HepG2 (cell line): ENCODE results near the gene CHKB. TPM values are rescaled to one million over a fixed set of nuclear protein-coding genes. Genes with fewer than 3 reads are reported as not detected.

Source experiments
- FOXO1 ChIP-seq: sonication (generic); formaldehyde crosslinking; IDR thresholded peaks from 2 replicates; pipeline ENCODE4 v1.4.0; 2020; ENCODE audit warnings: missing genetic modification reagents
- GABPB1 ChIP-seq: IDR thresholded peaks from 2 replicates; pipeline ENCODE4 v1.6.1; 2016; ENCODE audit warnings: mild to moderate bottlenecking, missing genetic modification reagents, moderate library complexity, missing compliant biosample characterization
- GPN1 ChIP-seq: sonication (generic); formaldehyde crosslinking; IDR thresholded peaks from 2 replicates; pipeline ENCODE4 v1.5.1; 2020; ENCODE audit warnings: missing genetic modification reagents, borderline replicate concordance
- HOXA7 ChIP-seq: sonication (generic); formaldehyde crosslinking; IDR thresholded peaks from 2 replicates; pipeline ENCODE4 v1.8.1; 2022; ENCODE audit warnings: mild to moderate bottlenecking, missing genetic modification reagents, moderate library complexity
- MXI1 ChIP-seq: IDR thresholded peaks from 3 replicates; pipeline ENCODE4 v1.6.1; 2012; ENCODE audit warnings: low read depth, low read length, inconsistent platforms, borderline replicate concordance
- NFE2L1 ChIP-seq: sonication (generic); formaldehyde crosslinking; IDR thresholded peaks from 2 replicates; pipeline ENCODE4 v1.4.0; 2020; ENCODE audit warnings: missing genetic modification reagents, mild to moderate bottlenecking, borderline replicate concordance
- PAWR ChIP-seq: sonication (generic); formaldehyde crosslinking; IDR thresholded peaks from 2 replicates; pipeline ENCODE4 v1.4.0; 2020; ENCODE audit warnings: missing genetic modification reagents, mild to moderate bottlenecking, borderline replicate concordance
- PAXIP1 ChIP-seq: sonication (generic); formaldehyde crosslinking; conservative IDR thresholded peaks from 2 replicates; pipeline ENCODE4 v1.4.0; 2020; ENCODE audit warnings: mild to moderate bottlenecking, missing genetic modification reagents, moderate library complexity
- PRPF4 ChIP-seq: fragments of 200-400 bp; formaldehyde crosslinking; IDR thresholded peaks from 2 replicates; pipeline ENCODE4 v1.6.1; 2016; ENCODE audit warnings: low read length, low read depth; ENCODE audit not compliant: poor library complexity, severe bottlenecking
- RFXANK ChIP-seq: IDR thresholded peaks from 2 replicates; pipeline ENCODE4 v1.6.1; 2016
- SSRP1 ChIP-seq: IDR thresholded peaks from 2 replicates; pipeline ENCODE4 v1.6.1; 2016; ENCODE audit warnings: control low read depth
- ZNF318 ChIP-seq: sonication (generic); formaldehyde crosslinking; IDR thresholded peaks from 2 replicates; pipeline ENCODE4 v1.4.0; 2020; ENCODE audit warnings: mild to moderate bottlenecking, missing genetic modification reagents
- ZNF557 ChIP-seq: sonication (generic); formaldehyde crosslinking; IDR thresholded peaks from 2 replicates; pipeline ENCODE4 v1.4.0; 2020; ENCODE audit warnings: missing genetic modification reagents
- ZNF615 ChIP-seq: sonication (generic); formaldehyde crosslinking; IDR thresholded peaks from 2 replicates; pipeline ENCODE4 v1.5.0; 2020; ENCODE audit warnings: mild to moderate bottlenecking, missing genetic modification reagents, borderline replicate concordance
- ZSCAN22 ChIP-seq: sonication (generic); formaldehyde crosslinking; IDR thresholded peaks from 2 replicates; pipeline ENCODE4 v1.4.0; 2020; ENCODE audit warnings: mild to moderate bottlenecking, missing genetic modification reagents
- polyA plus RNA-seq, 8 experiments: library from polyadenylated mRNA; depleted of rRNA in 3 of 8; stranded (reverse) in 7 of 8; unstranded in 1 of 8; fragments of >200 nt; fragmentation: Illumina TruSeq in 4 of 8; extraction: Trizol in 4 of 8; gene quantifications; 2 replicates each; pipeline versions ENCODE4 v1.2.1 to v1.2.3, GENCODE V29; 2011 to 2016; ENCODE audit warnings: low read depth in 4 of 8, missing spikeins in 1 of 8, mixed read lengths in 1 of 8; ENCODE audit not compliant: insufficient read depth in 1 of 8
- total RNA-seq, 5 experiments: library from RNA; depleted of rRNA; stranded (reverse); fragments of >200 nt; fragmentation: Illumina TruSeq; extraction: Trizol; gene quantifications; 2 replicates each; pipeline ENCODE4 v1.2.3, GENCODE V29; 2016; ENCODE audit warnings: low read depth in 1 of 5
- TF ChIP-seq, protein P1 (sequence below): sonication (generic); formaldehyde crosslinking; IDR thresholded peaks from 2 replicates; pipeline ENCODE4 v1.4.0; 2020; ENCODE audit warnings: mild to moderate bottlenecking, low read depth, missing genetic modification reagents

The CHKB gene
- total and polyA plus RNA-seq, 2 of the 13 experiments (the other 11 are each of a cell fraction or from before 2014, with no cell fraction given), result 24.5 to 42.7 TPM

GRCh38 chr22:50529897-50530579 lies 52.6 kb downstream of the CHKB start, which contains the start of gene TYMP (continued):
- TF ChIP-seq ZNF318 (CRISPR knock-in tag) (peak; percentile 57), HOXA7 (CRISPR knock-in tag) (no peak), SSRP1 (no peak), NFE2L1 (CRISPR knock-in tag) (no peak), ZSCAN22 (no peak), PAWR (CRISPR knock-in tag) (no peak), ZNF615 (CRISPR knock-in tag) (no peak), GPN1 (no peak), PRPF4 (no peak), PAXIP1 (CRISPR knock-in tag) (no peak), ZNF557 (CRISPR knock-in tag) (no peak; the same call in 1 of the 2 replicates), RFXANK (CRISPR knock-in tag) (no peak), MXI1 (no peak; the same call in 2 of the 3 replicates), FOXO1 (CRISPR knock-in tag) (peak; percentile 71), GABPB1 (CRISPR knock-in tag) (peak; percentile 71; the same call in 1 of the 2 replicates)
- TF ChIP-seq, protein P1, sequence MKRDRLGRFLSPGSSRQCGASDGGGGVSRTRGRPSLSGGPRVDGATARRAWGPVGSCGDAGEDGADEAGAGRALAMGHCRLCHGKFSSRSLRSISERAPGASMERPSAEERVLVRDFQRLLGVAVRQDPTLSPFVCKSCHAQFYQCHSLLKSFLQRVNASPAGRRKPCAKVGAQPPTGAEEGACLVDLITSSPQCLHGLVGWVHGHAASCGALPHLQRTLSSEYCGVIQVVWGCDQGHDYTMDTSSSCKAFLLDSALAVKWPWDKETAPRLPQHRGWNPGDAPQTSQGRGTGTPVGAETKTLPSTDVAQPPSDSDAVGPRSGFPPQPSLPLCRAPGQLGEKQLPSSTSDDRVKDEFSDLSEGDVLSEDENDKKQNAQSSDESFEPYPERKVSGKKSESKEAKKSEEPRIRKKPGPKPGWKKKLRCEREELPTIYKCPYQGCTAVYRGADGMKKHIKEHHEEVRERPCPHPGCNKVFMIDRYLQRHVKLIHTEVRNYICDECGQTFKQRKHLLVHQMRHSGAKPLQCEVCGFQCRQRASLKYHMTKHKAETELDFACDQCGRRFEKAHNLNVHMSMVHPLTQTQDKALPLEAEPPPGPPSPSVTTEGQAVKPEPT, result 0 out of 2 replicates have a peak, but pooled peaks have one; percentile 52
